HCT116 (cell line): ENCODE data around the gene KLF11. TPM values are rescaled to one million over a fixed set of nuclear protein-coding genes. Genes with fewer than 3 reads are reported as not detected.

Source experiments
- ATAC-seq: fragments of 200-7000 bp; cut with Tn5 transposase; 2 replicates; pipeline ENCODE4 v1.9.1; 2020; ENCODE audit warnings: mild to moderate bottlenecking, moderate library complexity
- BruUV-seq: library from RNA; stranded (reverse); fragments of 400-500 nt; replicated peaks from 2 replicates; lab custom pipeline; 2021; lab: Mats Ljungman, UMichigan
- CTCF ChIA-PET: fragments of 300-600 bp; sonication (Branson Sonifier 250); formaldehyde crosslinking; loops from one replicate; lab custom pipeline; 2021; ENCODE audit warnings: antibody characterized with exemption; lab: Charles Lee
- POLR2A ChIA-PET: fragments of 300-600, 350-600 bp; sonication (Branson Sonifier 250); formaldehyde crosslinking; loops from one replicate; lab custom pipeline; 2021; ENCODE audit warnings: antibody characterized with exemption; lab: Charles Lee
- RAD21 ChIA-PET, 2 experiments: fragments of 300-600 bp; sonication (Branson Sonifier 250); formaldehyde crosslinking; loops; one replicate each; lab custom pipeline; 2023; ENCODE audit warnings: low total read pairs in 2 of 2; ENCODE audit not compliant: uncharacterized antibody in 2 of 2, unreplicated experiment in 2 of 2, low non-redundant PET in 1 of 2; lab: Charles Lee
- DNase-seq: peaks from one replicate; pipeline ENCODE4 v3.0.0-alpha.2; 2010; ENCODE audit warnings: low read depth, low spot score
- H2AFZ ChIP-seq: fragments of 200-600 bp; shearing (Covaris generic), sonication (generic); 2 replicates; pipeline ENCODE4 v1.6.1; 2017; ENCODE audit warnings: low read depth, mixed run types, mixed read lengths, antibody characterized with exemption, low read length; ENCODE audit not compliant: poor library complexity, severe bottlenecking
- H3K27ac ChIP-seq: 2 replicates; pipeline ENCODE4 v1.5.1; 2012; ENCODE audit warnings: low read depth, low read length
- H3K27me3 ChIP-seq: fragments of 200-600 bp; sonication (generic); 2 replicates; pipeline ENCODE4 v1.6.1; 2016; ENCODE audit warnings: mixed run types, low read length, mixed read lengths; ENCODE audit not compliant: insufficient read depth
- H3K36me3 ChIP-seq, 2 experiments: fragments of 200-500 bp in 1 of 2; fragments of 200-600 bp in 1 of 2; sonication (Bioruptor generic) in 1 of 2; sonication (generic) in 1 of 2; 2 replicates each; pipeline versions ENCODE4 v1.5.1 to v1.6.1; 2014 to 2016; ENCODE audit warnings: low read length in 2 of 2, inconsistent platforms in 1 of 2, mixed read lengths in 1 of 2, mixed run types in 1 of 2; ENCODE audit not compliant: insufficient read depth in 2 of 2, control insufficient read depth in 1 of 2
- H3K4me1 ChIP-seq, 2 experiments: fragments of 200-600 bp in 1 of 2; sonication (generic) in 1 of 2; 2 replicates each; pipeline versions ENCODE4 v1.5.1 to v1.6.1; 2012 to 2017; ENCODE audit warnings: low read length in 2 of 2, inconsistent platforms in 1 of 2, mild to moderate bottlenecking in 1 of 2, mixed read lengths in 1 of 2, mixed run types in 1 of 2, moderate library complexity in 1 of 2; ENCODE audit not compliant: insufficient read depth in 2 of 2, control insufficient read depth in 1 of 2
- H3K4me2 ChIP-seq: fragments of 200-600 bp; sonication (generic); 2 replicates; pipeline ENCODE4 v1.6.1; 2017; ENCODE audit warnings: mixed run types, low read length, mixed read lengths
- H3K4me3 ChIP-seq, 2 experiments: fragments of 200-600 bp in 1 of 2; sonication (generic) in 1 of 2; replicated peaks in 1 of 2; 2 replicates each; pipeline ENCODE4 v1.5.1; 2011 to 2016; ENCODE audit warnings: low read length in 2 of 2, control low read depth in 1 of 2, low read depth in 1 of 2, mild to moderate bottlenecking in 1 of 2, mixed read lengths in 1 of 2, mixed run types in 1 of 2
- H3K79me2 ChIP-seq: fragments of 200-600 bp; sonication (generic); 2 replicates; pipeline ENCODE4 v1.6.1; 2017; ENCODE audit warnings: mild to moderate bottlenecking, mixed run types, low read length, moderate library complexity, mixed read lengths; ENCODE audit not compliant: insufficient read depth
- H3K9ac ChIP-seq: fragments of 200-600 bp; sonication (generic); 2 replicates; pipeline ENCODE4 v1.6.1; 2016; ENCODE audit warnings: low read length, mixed read lengths
- H3K9me2 ChIP-seq: fragments of 200-600 bp; sonication (generic), shearing (Covaris generic); 2 replicates; pipeline ENCODE4 v1.6.1; 2017; ENCODE audit warnings: mixed run types, mild to moderate bottlenecking, moderate library complexity; ENCODE audit not compliant: insufficient read depth
- H3K9me3 ChIP-seq, 2 experiments: fragments of 200-500 bp in 1 of 2; fragments of 200-600 bp in 1 of 2; sonication (Bioruptor generic) in 1 of 2; sonication (generic) in 1 of 2; 2 replicates each; pipeline ENCODE4 v1.6.1; 2014 to 2017; ENCODE audit warnings: low read length in 2 of 2, mixed read lengths in 2 of 2, inconsistent platforms in 1 of 2, low read depth in 1 of 2, mild to moderate bottlenecking in 1 of 2, mixed run types in 1 of 2, moderate library complexity in 1 of 2; ENCODE audit not compliant: control insufficient read depth in 1 of 2, insufficient read depth in 1 of 2
- H4K20me1 ChIP-seq: fragments of 200-600 bp; sonication (generic), shearing (Covaris generic); 2 replicates; pipeline ENCODE4 v1.6.1; 2017; ENCODE audit warnings: mixed run types, mild to moderate bottlenecking, moderate library complexity; ENCODE audit not compliant: insufficient read depth
- EGR1 ChIP-seq: IDR thresholded peaks from 2 replicates; pipeline ENCODE4 v1.6.1; 2012; ENCODE audit warnings: low read depth
- EZH2 ChIP-seq: fragments of 200-600 bp; sonication (generic); IDR thresholded peaks from 2 replicates; pipeline ENCODE4 v1.6.1; 2017; ENCODE audit warnings: antibody characterized with exemption, mixed run types
- REST ChIP-seq: IDR thresholded peaks from 2 replicates; pipeline ENCODE4 v1.6.1; 2012; ENCODE audit warnings: low read depth
- SP1 ChIP-seq: IDR thresholded peaks from 2 replicates; pipeline ENCODE4 v1.6.1; 2012; ENCODE audit warnings: low read depth
- intact Hi-C: fragments of 100-400 bp; cut with micrococcal nuclease; formaldehyde crosslinking; loops from 2 replicates; pipeline ENCODE4 v1.10.0; 2022
- total RNA-seq: library from RNA; stranded (reverse); gene quantifications from one replicate; pipeline ENCODE4 v1.2.1, GENCODE V29; 2021; ENCODE audit not compliant: unreplicated experiment

Gene KLF11
- total RNA-seq, 1 experiment from 2014 or later, result 9.0 TPM

DNA sequence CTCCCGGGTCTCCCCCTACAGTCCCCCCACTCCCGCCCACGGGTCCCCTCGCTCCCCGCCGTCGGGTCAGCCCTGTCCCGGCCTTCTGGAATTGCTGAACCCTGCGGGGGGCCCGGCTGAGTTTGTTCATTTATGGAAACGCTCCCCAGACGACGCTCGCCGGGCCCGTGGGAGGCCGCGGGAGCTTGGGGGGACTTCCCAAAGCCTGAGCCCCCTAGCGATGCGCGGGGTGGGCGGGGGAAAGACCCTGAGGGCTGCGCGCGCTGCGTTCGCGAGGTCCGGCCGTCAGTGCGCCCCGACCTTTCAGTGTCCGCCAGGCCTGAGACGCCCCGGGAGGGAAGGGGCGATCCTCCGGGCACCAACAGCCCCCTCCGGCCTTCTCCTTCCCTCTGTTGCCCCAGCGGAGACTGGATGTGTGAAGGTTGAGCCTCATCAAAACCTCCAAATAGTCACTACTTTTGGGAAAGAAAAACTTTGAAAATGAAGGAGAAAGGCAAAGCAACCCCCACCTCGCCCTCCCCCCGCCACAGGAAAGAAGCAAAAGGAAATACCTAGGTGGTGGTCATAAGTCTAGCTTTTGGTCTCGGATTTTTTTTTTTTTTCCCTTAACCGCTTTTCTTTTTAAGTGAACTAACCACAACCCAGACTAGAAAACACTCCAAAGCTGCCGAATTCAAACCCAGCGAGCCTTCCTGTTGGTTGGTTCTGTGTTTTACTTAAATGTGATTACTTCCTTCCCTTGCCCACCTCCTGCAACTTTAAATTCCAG is 37.4 kb downstream of the KLF11 start:
- no TSS peak for BruUV-seq

More for the DNA sequence above, 37.4 kb downstream of the KLF11 start:
- no peak; the same call in 1 of the 2 replicates for ATAC-seq
- H2AFZ ChIP-seq, result no peak overlapping the region
- peak overlapping the region; percentile 15 to 32; a peak in 3 of 4 replicates for H3K4me3 ChIP-seq
- no peak overlapping the region for H3K9ac ChIP-seq
- 0 out of 2 replicates have a peak, but pooled peaks cover 2% of the 10 kb centered on the region for H3K27me3 ChIP-seq
- peaks cover 6 to 13% of the 10 kb centered on the region in 2 experiments for H3K4me1 ChIP-seq
- no peaks in the 10 kb centered on the region for H3K79me2 ChIP-seq
- TF ChIP-seq EZH2, result no peak
- no peak for TF ChIP-seq REST
- TF ChIP-seq SP1, result no peak
- peak; percentile 33; the same call in 1 of the 2 replicates for TF ChIP-seq EGR1
- no peaks in the 10 kb centered on the region for H3K36me3 ChIP-seq
- no peaks in the 10 kb centered on the region for H3K9me3 ChIP-seq
- no peak for DNase-seq
- ChIA-PET CTCF (interaction anchor here (3.8 kb wide), 1 partner anchor 17 kb away, joined by 14 read pairs; no protein-coding TSS in a partner anchor), POLR2A (no interaction called here), RAD21 (no interaction called here)
- H3K9me2 ChIP-seq, result no peaks in the 10 kb centered on the region
- peak overlapping the region; percentile 55 for H3K4me2 ChIP-seq
- intact Hi-C loops, result no loop called here
- H4K20me1 ChIP-seq, result no peaks in the 10 kb centered on the region
- H3K27ac ChIP-seq, result no peak overlapping the region
